MM.1S (cell line): ENCODE data around the gene MRAS.
"Not testable (repeated sequence)": the region's sequence is repeated elsewhere in the genome, so short reads cannot be mapped to it uniquely, and the experiment has no call there.

Experiments used
- DNase-seq: peaks from one replicate; pipeline ENCODE4 v3.0.0-alpha.2; 2015
- H2AFZ ChIP-seq: fragments of 300-600 bp; sonication (generic); 2 replicates; pipeline ENCODE4 v1.6.0; 2016; ENCODE audit warnings: antibody characterized with exemption, low read length
- H3F3A ChIP-seq: fragments of 300-600 bp; sonication (generic); 2 replicates; pipeline ENCODE4 v1.6.1; 2016; ENCODE audit warnings: mild to moderate bottlenecking, antibody characterized with exemption, low read length, moderate library complexity, mixed read lengths; ENCODE audit not compliant: insufficient read depth
- H3K27ac ChIP-seq: fragments of 300-600 bp; sonication (generic); 2 replicates; pipeline ENCODE4 v1.5.1; 2016; ENCODE audit warnings: mild to moderate bottlenecking, low read length
- H3K27me3 ChIP-seq: fragments of 300-600 bp; sonication (generic); replicated peaks from 2 replicates; pipeline ENCODE4 v1.6.0; 2016; ENCODE audit warnings: low read length; ENCODE audit not compliant: insufficient read depth
- H3K36me3 ChIP-seq: fragments of 300-600 bp; sonication (generic); replicated peaks from 2 replicates; pipeline ENCODE4 v1.6.1; 2016; ENCODE audit warnings: mild to moderate bottlenecking, low read length, mixed read lengths; ENCODE audit not compliant: insufficient read depth
- H3K4me1 ChIP-seq: fragments of 300-600 bp; sonication (generic); 2 replicates; pipeline ENCODE4 v1.6.1; 2016; ENCODE audit warnings: low read length, mixed read lengths
- H3K4me2 ChIP-seq: fragments of 300-600 bp; sonication (generic); 2 replicates; pipeline ENCODE4 v1.6.0; 2016; ENCODE audit warnings: low read depth, low read length
- H3K4me3 ChIP-seq: fragments of 300-600 bp; sonication (generic); 2 replicates; pipeline ENCODE4 v1.5.1; 2016; ENCODE audit warnings: low read length, mixed read lengths
- H3K79me2 ChIP-seq: fragments of 300-600 bp; sonication (generic); 2 replicates; pipeline ENCODE4 v1.6.1; 2016; ENCODE audit warnings: mixed run types, low read length, mixed read lengths
- H3K9ac ChIP-seq: fragments of 300-600 bp; sonication (generic); 2 replicates; pipeline ENCODE4 v1.6.1; 2016; ENCODE audit warnings: low read length, mixed read lengths
- H3K9me2 ChIP-seq: fragments of 300-600 bp; sonication (generic); replicated peaks from 2 replicates; pipeline ENCODE4 v1.6.1; 2016; ENCODE audit warnings: mild to moderate bottlenecking, low read length, mixed read lengths; ENCODE audit not compliant: insufficient read depth
- H3K9me3 ChIP-seq: fragments of 300-600 bp; sonication (generic); replicated peaks from 2 replicates; pipeline ENCODE4 v1.6.1; 2016; ENCODE audit warnings: mild to moderate bottlenecking, low read length, mixed read lengths; ENCODE audit not compliant: insufficient read depth
- H4K20me1 ChIP-seq: fragments of 300-600 bp; sonication (generic); 2 replicates; pipeline ENCODE4 v1.6.1; 2016; ENCODE audit warnings: mild to moderate bottlenecking, low read length, moderate library complexity, mixed read lengths; ENCODE audit not compliant: insufficient read depth
- CTCF ChIP-seq: fragments of 300-600 bp; sonication (generic); IDR thresholded peaks from 2 replicates; pipeline ENCODE4 v1.5.1; 2016; ENCODE audit warnings: antibody characterized with exemption, low read length, mixed read lengths
- EZH2 ChIP-seq: fragments of 300-600 bp; sonication (generic); optimal IDR thresholded peaks from 2 replicates; pipeline ENCODE3; 2017; ENCODE audit warnings: low read depth, mild to moderate bottlenecking, antibody characterized with exemption, low read length, mixed read lengths
- EZH2phosphoT487 ChIP-seq: fragments of 300-600 bp; sonication (generic); IDR thresholded peaks from 2 replicates; pipeline ENCODE4 v1.6.1; 2018; ENCODE audit warnings: antibody characterized with exemption, low read length

Gene MRAS

GRCh38 chr3:138450704-138451424 is 102.5 kb downstream of the MRAS start:
- DNase-seq, result no peak
- Histone ChIP-seq H3K36me3 (no peaks in the 10 kb centered on the region), H3F3A (no peaks in the 10 kb centered on the region), H3K9me2 (no peaks in the 10 kb centered on the region), H3K4me3 (no peak overlapping the region), H2AFZ (no peak overlapping the region), H4K20me1 (no peaks in the 10 kb centered on the region), H3K4me1 (no peaks in the 10 kb centered on the region), H3K9me3 (no peaks in the 10 kb centered on the region), H3K9ac (no peak overlapping the region), H3K79me2 (no peaks in the 10 kb centered on the region), H3K27me3 (no peaks in the 10 kb centered on the region), H3K27ac (no peak overlapping the region), H3K4me2 (no peak overlapping the region)
- TF ChIP-seq EZH2phosphoT487 (no peak), EZH2 (no peak), CTCF (no peak)

- Histone ChIP-seq H3F3A (no peaks in the 10 kb centered on the region), H2AFZ (no peak overlapping the region), H4K20me1 (no peaks in the 10 kb centered on the region), H3K9me2 (no peaks in the 10 kb centered on the region), H3K36me3 (no peaks in the 10 kb centered on the region), H3K9ac (no peak overlapping the region), H3K4me1 (no peaks in the 10 kb centered on the region), H3K4me2 (no peak overlapping the region), H3K9me3 (no peaks in the 10 kb centered on the region), H3K79me2 (no peaks in the 10 kb centered on the region), H3K27me3 (no peaks in the 10 kb centered on the region), H3K4me3 (no peak overlapping the region), H3K27ac (no peak overlapping the region)
- TF ChIP-seq CTCF, result no peak
- no peak for TF ChIP-seq EZH2
- TF ChIP-seq EZH2phosphoT487, result no peak
- DNase-seq, result no peak
Observed at GRCh38 chr3:138451595-138452162, 103.3 kb downstream of the MRAS start.

DNA sequence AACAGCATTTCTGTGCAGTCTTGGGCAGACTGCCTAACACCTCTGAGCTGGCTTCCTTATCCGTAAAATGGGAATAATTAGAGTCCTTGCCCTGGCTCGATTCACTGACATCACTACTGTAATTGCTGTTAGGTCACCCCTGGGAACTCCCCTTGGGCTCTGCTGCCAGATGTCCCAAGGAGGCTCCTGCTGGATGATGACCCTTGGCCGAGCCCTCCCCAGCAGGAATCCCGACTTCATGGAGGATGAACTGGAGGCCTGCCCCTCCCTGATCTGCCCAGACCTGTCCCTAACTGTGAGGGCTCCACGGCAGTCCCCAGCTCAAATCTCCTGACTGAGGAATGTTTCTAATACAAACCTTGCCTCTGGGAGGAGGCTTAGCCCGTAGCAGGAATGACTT is 104.1 kb downstream of the MRAS start:
- H3K9me3 ChIP-seq, result no peaks in the 10 kb centered on the region
- no peaks in the 10 kb centered on the region for H3F3A ChIP-seq
- no peaks in the 10 kb centered on the region for H3K4me1 ChIP-seq
- no peak overlapping the region for H3K9ac ChIP-seq
- no peak overlapping the region for H3K27ac ChIP-seq
- H3K36me3 ChIP-seq, result no peaks in the 10 kb centered on the region
- no peak overlapping the region for H2AFZ ChIP-seq
- H3K27me3 ChIP-seq, result no peaks in the 10 kb centered on the region
- H3K79me2 ChIP-seq, result no peaks in the 10 kb centered on the region
- no peak overlapping the region for H3K4me2 ChIP-seq
- no peak for DNase-seq
- TF ChIP-seq EZH2phosphoT487, result no peak
- TF ChIP-seq CTCF, result no peak
- TF ChIP-seq EZH2, result no peak
- H4K20me1 ChIP-seq, result no peaks in the 10 kb centered on the region
- H3K4me3 ChIP-seq, result no peak overlapping the region
- H3K9me2 ChIP-seq, result no peaks in the 10 kb centered on the region

- H3K4me3 ChIP-seq, H3K27me3 ChIP-seq, H3K79me2 ChIP-seq, DNase-seq, H3K36me3 ChIP-seq, H3K9me3 ChIP-seq, H3F3A ChIP-seq, H3K4me2 ChIP-seq, H4K20me1 ChIP-seq, H3K9ac ChIP-seq, H2AFZ ChIP-seq, H3K27ac ChIP-seq, H3K9me2 ChIP-seq, H3K4me1 ChIP-seq: not testable (repeated sequence)
Observed at GRCh38 chr3:138453940-138454339, 105.6 kb downstream of the MRAS start.
